ENCODE measurements around the gene RSAD1.

The RSAD1 gene

DNA sequence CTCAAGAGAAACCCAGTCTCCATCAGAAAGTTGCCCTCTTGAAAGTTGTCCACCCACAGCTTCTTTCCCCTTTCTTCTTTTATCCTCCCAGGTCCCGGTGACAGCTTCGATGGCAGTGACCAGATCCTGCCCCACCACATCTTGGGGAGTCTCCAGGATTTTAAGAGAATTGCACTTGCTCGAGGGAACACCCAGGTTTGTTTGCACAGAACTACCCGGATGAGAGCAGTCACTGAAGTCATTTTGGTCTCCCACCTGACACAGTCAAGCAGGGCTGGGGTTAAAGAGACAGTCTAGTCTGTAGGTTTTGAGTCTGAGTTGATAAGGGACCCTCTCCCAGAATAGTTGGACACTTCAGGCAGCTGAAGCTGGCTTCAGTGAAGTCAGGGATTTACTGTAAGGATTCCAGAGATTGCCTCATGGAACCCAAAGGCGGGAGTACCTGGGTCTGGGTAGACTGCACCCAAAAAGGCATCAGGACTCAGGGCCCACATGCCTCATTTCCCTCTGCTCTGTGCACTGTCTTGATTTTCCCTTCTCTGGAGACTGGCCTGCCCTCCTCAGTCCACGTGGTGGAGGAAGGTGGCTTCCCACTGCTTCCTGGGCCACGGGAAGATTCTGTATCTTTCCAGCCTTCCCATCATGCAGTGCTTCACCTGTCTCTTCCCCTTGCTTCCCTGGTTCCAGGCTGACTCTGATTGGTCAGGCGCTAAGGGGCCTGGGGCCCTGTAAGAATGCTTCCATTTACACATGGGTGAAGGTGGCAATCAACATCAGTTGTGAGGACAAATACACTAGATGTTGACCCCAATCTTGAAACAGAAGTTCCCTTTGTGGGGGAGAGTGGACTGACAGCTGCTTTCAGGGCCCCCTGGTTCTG lies 39.1 kb downstream of the RSAD1 start:
- DNase-seq (ENCODE audit: low read depth in 4 of 4, low spot score in 1 of 4), result no peak

DNA sequence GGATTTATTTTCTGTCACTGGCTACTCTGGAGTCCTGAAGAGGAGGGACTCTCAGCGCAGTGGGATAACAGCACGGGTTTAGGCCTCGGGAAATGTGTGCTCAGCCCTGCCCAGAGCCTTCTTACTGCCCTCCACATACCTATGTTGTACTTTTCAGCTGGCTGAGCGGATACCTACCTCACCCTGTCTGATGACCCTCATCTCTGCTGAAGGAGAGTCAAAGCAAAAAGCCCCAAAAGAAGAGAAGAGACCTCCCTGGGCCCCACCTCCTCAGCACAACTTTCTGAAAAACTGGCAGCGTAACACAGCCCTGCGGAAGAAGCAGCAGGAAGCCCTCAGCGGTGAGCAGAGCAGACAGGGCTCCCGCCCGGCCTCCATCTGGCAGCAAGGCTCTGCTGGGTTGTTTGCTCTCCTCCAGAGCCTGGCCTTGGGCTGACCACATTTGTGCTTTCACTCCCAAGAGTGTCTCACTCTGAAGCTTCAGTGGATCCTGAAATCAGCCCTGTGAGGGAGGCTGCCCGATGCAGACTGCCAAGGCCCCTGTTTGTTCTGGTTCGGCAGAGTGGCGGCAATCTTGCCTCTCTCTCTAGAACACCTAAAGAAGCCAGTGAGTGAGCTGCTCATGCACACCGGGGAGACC lies 39.8 kb downstream of the RSAD1 start:
- no peak for DNase-seq (ENCODE audit: low read depth in 4 of 4, low spot score in 1 of 4)

- DNase-seq (ENCODE audit: low read depth in 4 of 4, low spot score in 1 of 4), result no peak
Observed at GRCh38 chr17:50519141-50519834, 40.6 kb downstream of the RSAD1 start.

- DNase-seq (ENCODE audit: low read depth in 4 of 4, low spot score in 1 of 4), result no peak
Observed at GRCh38 chr17:50520483-50520882, 41.8 kb downstream of the RSAD1 start.

DNA sequence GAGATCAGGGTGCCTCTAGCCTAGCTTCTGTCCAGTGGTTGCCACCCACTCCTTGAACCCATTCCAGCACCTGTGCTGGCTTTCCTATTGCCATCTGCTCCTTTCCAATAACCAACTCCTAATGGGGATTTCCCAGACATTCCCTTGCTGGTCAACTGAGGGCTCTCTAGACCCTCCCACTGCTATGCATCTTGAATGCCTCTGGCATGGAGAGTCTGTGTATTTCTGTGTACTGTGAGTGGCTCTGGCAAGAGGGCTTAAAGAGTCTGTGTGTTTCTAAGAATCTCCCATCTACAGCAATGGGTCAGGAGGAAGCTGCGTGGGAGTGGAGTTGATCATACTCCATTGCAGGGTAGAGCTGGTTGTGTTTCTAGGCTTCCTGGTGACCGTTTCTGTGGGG lies 42.9 kb downstream of the RSAD1 start:
- no peak for DNase-seq (ENCODE audit: low read depth in 4 of 4, low spot score in 1 of 4)

GRCh38 chr17:50522766-50523165 lies 44.1 kb downstream of the RSAD1 start:
- no peak for DNase-seq (ENCODE audit: low read depth in 4 of 4, low spot score in 1 of 4)

GRCh38 chr17:50523208-50523607 lies 44.5 kb downstream of the RSAD1 start:
- no peak for DNase-seq (ENCODE audit: low read depth in 4 of 4, low spot score in 1 of 4)

DNA sequence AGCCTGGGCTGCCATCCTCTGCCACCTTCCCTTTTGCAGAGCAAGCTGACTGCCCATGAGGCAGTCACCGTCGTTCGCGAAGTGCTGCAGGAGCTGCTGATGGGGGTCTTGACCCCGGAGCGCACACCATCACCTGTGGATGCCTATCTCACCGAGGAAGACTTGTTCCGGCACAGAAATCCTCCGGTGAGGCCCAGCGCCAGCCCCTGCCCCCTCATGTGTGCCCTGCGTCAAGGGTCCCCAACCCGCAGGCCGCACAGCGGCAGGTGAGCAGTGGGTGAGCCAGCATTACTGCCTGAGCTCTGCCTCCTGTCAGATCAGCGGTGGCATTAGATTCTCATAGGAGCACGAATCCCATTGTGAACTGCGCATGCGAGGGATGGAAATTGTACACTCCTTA lies 46.2 kb downstream of the RSAD1 start:
- no peak for DNase-seq (ENCODE audit: low read depth in 4 of 4, low spot score in 1 of 4)

- DNase-seq (ENCODE audit: low read depth in 4 of 4, low spot score in 1 of 4), result no peak
Observed at GRCh38 chr17:50527155-50527762, 48.6 kb downstream of the RSAD1 start.

- DNase-seq (ENCODE audit: low read depth in 4 of 4, low spot score in 1 of 4), result no peak
Observed at GRCh38 chr17:50527949-50528474, 49.4 kb downstream of the RSAD1 start.

- no peak for DNase-seq (ENCODE audit: low read depth in 4 of 4, low spot score in 1 of 4)
Observed at GRCh38 chr17:50529849-50530248, 51.2 kb downstream of the RSAD1 start.

GRCh38 chr17:50531428-50532025 lies 52.9 kb downstream of the RSAD1 start:
- DNase-seq (ENCODE audit: low read depth in 4 of 4, low spot score in 1 of 4), result no peak

GRCh38 chr17:50532452-50533024 lies 53.9 kb downstream of the RSAD1 start, which contains the start of gene EPN3:
Gene EPN3, plus strand, starts transcription at chr17:50532735. Its CDS starts 3,822 bp downstream, at chr17:50536557.
- no peak for DNase-seq (ENCODE audit: low read depth in 4 of 4, low spot score in 1 of 4)

DNA sequence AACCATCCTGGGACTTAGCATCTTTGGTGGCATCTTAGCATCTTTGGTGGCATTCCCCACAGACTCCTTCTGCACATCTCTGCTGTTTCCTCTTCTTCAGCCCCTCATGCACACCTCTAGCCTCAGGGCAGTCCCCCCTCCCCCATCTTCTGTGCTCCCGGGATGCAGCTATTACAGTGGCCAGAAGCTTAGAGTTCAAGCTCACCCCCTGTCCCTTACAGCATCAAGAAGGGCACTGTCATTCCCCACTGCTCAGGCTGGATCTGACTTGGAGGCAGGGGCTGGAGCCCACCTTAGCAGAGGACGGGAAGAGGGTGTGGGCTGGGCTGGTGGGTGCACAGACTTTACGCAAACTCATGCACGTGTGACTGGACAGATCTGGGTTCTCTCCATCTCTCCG lies 54.5 kb downstream of the RSAD1 start:
- no peak for DNase-seq (ENCODE audit: low read depth in 4 of 4, low spot score in 1 of 4)

DNA sequence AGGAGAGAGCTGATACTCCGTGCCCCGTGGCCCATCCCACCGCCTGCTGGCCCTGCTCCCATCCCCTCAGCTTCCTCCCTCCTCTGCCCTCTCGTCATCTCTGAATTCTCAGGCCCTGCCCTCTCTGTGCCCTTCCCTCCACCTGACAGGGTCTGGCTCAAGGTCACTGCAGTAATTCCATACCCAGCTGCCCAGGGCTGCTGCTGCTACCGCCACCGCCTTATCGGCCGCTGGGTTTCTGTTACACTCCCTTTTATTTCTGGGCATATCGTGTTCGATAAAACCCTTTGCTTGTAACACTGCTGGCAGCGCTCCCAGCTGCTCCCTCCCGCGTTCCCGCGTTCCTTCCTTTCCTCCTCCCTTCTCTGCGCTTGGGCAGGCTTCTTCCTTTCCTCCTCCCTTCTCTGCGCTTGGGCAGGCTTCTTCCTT lies 55.1 kb downstream of the RSAD1 start:
- DNase-seq (ENCODE audit: low read depth in 4 of 4, low spot score in 1 of 4), result no peak

DNA sequence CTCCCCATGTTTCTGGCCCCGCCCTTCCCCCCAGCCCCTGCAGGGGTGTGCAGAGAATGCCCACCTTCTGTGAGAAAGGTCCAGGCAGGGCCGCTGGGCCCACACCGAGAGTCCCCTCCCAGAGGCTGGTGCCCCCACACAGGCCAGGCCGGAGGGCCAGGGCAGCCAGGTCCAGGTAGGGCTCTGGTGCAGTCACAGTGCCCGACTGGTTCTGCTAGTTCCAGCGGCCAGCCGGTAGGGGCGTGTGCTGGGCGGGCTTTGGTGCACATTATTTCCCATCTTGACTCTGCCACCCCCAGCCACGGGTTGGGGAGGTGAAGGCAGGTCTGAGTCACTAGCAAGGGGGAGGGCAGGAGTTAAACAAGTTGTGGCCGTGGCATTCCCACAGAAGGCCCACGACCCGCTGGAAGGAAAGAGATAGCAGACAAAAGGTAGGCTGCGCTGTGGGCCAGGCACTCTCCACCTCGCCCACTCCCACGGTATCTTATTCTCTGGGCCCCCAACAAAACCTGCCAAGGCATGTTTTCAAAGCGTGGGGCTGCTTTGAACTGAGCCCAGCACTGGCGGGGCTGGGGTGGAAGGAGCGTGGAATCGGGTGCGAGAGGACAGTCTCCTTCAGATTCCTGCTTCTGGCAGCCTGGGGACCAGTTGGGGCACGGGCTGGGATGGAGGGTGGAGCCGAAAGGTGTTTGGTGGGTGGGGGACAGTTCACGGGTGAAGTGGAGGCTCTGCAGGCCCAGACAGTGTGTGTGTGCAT lies 55.7 kb downstream of the RSAD1 start:
- no peak for DNase-seq (ENCODE audit: low read depth in 4 of 4, low spot score in 1 of 4)

GRCh38 chr17:50534979-50535326 lies 56.3 kb downstream of the RSAD1 start:
- no peak for DNase-seq (ENCODE audit: low read depth in 4 of 4, low spot score in 1 of 4)

GRCh38 chr17:50535407-50535806 lies 56.7 kb downstream of the RSAD1 start:
- DNase-seq (ENCODE audit: low read depth in 4 of 4, low spot score in 1 of 4), result no peak

Measured in stimulated activated CD4-positive, alpha-beta T cell treated with anti-CD3 and anti-CD28 coated beads, Interleukin-1b, Interleukin-23, amount 100 ng/mL, for 24 hours (primary cell).